Adipose tissue (tissue), 3 donors: ENCODE results near the gene ERP44. TPM values are rescaled to one million over a fixed set of nuclear protein-coding genes. Genes with fewer than 3 reads are reported as not detected.

ENCODE experiments used
- H3K27ac ChIP-seq: one replicate; pipeline ENCODE4 v1.5.1; 2013; ENCODE audit warnings: low read depth, low read length
- WGBS, 3 donors: extraction: QIAGEN DNeasy Blood & Tissue Kit; methylation state at CpG; one replicate each; pipeline ENCODE4 v1.1.7; 2013; 5-methylcytosine and 5-hydroxymethylcytosine counted together
- polyA plus RNA-seq, 3 donors: library from polyadenylated mRNA; stranded (reverse); fragments of 200-250 nt; gene quantifications; one replicate each; pipeline ENCODE4 v1.2.3, GENCODE V29; 2013
- donor health status: healthy with polysubstance abuse.
- donor health status: Bipolar disorder and iron deficiency.
- donor health status: healthy.

Gene ERP44
- polyA plus RNA-seq, 3 donors: 11.2 to 15.0 (median 14.1) TPM

DNA sequence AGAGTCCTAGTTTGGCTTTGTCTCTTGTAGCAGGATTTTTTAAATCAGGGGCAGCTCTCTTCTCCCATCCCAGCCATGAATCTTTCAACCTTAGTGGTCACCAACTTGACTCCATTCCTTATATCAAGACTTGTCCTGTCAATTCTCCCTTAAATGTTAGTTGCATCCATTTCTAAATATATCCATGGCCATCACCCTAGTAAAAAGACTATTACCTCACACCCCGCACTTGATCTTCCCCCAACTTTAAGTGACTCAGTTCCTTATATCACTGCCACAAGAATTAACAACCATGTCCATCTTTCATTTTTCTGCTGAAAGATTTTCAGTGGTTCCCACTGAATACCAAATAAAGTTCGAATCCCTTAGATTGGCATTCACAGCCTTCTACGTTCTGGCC, 125.3 kb downstream of the ERP44 start:
- WGBS, 3 donors: 95 to 97% (median 96%) methylated on average over 3 of the region's 3 CpGs
- no peak overlapping the region for H3K27ac ChIP-seq

DNA sequence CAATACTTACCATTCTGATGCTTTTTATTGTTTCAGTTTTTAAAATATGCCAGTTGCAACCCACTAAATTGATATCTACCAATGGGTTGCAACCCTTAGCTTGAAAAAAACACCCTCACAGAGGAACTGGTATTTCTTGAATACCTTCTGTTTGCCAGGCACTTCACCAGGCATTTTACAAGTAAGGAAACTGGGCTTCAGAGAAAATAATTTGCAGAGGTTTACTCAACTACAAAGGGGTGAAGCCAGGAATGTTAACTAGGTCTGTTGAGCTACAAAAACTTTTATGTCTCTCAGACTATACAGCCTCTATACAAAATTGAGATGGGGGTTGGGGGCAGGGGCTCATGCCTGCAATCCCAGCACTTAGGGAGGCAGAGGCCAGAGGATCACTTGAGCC, 127.4 kb downstream of the ERP44 start:
- H3K27ac ChIP-seq: no peak overlapping the region

DNA sequence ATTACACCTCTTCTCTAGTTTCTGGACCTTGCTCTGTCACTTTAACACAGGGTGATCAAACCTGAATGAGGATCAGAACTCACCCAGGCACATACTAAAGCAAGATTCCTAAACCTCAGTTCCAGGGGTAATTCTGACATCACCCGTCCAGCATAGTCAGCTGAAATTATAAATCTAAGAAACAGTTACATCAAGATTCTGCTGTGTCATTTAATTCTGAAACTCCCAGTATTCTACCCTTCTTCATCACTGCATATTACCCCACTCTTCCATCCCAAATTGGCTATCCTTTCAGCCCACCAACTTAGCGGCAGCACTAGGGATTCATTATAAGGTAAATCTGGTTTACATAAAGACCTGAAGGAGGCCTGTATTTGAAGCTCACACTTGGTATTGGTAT, 128.3 kb downstream of the ERP44 start:
- no peak overlapping the region for H3K27ac ChIP-seq
- 96 to 98% (median 96%) methylated on average over 2 of the region's 2 CpGs for WGBS, 3 donors

DNA sequence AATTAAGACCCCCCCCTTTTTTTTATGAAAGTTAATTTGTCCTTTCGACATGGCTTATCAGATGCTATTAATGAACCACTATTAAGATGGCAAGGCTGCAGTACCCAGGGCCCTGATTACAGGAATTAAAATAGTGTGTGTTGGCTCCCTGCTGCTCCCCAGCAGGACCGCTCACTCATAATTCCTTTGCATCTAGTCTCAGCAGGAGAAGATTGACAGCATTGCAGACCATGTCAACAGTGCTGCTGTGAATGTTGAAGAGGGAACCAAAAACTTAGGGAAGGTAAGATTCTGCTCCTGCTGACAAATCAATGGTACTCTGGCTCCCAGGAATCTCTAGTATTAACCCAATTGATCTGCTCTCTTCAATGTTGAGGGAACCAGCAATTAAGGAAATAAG, 131.3 kb downstream of the ERP44 start:
- no peak overlapping the region for H3K27ac ChIP-seq
- 74 to 97% (median 96%) methylated on average over 2 of the region's 2 CpGs for WGBS, 3 donors

DNA sequence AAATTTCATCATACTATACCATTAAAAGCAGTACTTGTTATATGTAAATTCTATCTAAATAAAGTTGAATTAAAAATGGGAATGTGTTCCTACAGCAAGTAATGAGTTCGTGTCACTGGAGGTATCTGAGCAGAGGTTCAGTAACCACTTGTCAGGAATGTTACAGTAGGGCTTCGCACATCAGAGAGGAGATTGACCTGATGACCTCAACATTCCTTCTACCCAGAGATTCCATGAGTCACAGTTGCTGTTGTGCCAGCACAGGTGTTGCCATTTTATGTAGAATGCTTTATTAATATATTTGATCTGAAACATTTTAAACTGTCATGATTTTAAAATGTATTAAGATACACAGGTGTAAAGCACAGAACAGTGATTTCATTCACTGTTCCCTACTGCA, 132.1 kb downstream of the ERP44 start:
- 71 to 88% (median 84%) methylated on average over 2 of the region's 2 CpGs for WGBS, 3 donors
- no peak overlapping the region for H3K27ac ChIP-seq

DNA sequence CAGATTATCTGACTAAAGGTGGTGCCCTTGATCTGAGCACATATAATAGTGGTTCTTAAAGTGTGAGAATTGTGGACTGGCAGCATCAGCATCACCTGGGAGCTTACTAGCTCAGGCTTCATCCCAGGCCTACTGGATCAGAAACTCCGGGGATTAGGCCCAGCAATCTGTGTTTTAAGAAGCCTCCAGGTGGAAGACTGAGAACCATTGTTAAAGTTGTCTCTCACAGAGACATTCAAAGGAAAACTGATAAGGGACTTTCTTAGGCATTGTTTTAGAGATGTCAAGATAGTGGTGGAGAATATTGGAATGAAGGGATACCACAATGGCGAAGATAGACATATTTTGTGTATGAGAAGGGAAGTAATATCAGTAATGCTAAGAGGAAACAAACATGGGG, 132.8 kb downstream of the ERP44 start:
- WGBS, 3 donors: 97 to 100% (median 99%) methylated on average over 2 of the region's 2 CpGs
- no peak overlapping the region for H3K27ac ChIP-seq

DNA sequence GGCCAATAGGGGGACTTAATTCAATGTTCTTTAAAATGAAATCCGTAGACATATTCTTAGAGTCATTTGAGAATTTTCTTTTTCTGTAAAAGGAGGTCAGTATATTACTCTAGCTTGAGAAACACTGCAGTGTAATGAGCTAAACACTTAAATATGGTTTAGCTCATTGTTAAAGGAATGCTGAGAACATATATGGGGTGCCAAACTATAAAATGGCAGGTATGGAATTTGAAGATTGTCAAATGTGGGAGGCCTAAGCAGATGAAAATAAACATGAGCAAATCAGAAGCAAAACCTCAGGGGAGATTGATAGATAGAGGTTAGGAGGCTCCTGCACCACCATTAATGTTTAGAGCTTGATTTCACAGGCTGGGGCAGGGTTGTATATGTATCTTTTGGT, 134.5 kb downstream of the ERP44 start:
- WGBS, 3 donors: 90 to 96% (median 95%) methylated on average over 1 of the region's 1 CpG
- H3K27ac ChIP-seq: no peak overlapping the region

DNA sequence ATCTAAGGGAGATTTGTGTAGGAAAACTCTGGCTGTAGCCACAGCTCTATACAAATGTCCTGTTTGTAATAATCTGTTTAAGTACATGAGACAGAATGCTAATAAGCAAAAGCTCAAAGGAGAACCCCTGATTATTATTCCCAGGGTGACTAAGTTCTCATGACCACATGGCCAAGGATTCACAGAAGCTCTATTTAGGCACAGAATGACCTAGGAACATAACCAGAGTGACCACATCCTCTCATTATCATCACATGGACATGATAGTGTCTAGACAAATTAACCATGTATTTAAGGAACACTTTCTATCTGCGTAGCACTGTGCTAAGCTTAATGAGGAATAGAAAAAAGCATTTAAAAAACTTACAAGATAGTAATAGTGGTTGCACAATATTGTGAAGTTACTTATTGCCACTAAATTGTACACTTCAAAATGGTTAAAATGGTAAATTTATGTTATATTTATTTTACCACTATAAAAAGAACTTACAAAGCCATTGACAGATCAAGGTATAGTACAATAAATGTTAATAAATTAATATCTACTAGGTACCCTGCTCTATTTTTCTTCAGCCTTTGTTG, 136.0 kb downstream of the ERP44 start:
- no peak overlapping the region for H3K27ac ChIP-seq
- WGBS, 3 donors: 91 to 94% (median 92%) methylated on average over 1 of the region's 1 CpG

DNA sequence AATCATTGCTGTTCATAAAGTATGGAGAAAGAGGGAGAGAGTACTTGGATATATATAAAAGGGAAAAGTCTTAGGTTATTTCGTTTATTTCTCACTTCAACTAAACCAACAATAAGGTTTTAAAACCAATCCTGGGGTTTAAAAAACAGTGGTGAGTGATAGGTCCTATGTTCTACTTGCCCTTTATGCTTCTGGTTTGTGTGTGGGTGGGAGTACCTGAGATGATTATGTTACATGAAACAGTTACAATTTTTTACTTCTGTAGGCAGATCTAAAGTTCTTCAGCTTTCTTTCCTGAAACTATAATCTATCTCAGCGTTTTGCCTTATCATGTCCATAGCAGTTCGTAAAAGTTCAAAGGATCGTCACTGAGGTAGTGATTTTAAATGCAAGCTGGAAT, 143.2 kb downstream of the ERP44 start:
- H3K27ac ChIP-seq: no peak overlapping the region
- 83 to 90% (median 88%) methylated on average over 4 of the region's 4 CpGs for WGBS, 3 donors

DNA sequence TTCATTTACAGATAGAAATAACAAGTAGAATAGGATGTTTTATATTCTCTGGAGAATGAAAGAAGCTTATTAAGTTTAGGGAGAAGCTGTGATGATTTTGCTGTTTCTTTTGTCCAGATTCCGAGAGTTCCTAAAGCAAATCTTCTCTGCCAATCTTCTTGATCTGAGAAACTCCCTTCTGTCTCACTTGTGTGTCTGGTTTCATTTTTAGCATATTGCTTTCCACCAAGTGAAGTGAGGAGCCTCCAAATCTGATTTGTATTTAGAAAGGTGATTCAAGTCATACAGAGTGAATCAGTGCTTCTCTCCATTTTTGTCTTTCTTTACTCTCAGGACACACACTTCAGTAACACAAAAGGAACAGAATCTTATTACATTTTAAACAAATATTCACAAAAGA, 144.0 kb downstream of the ERP44 start:
- 71 to 94% (median 83%) methylated on average over 1 of the region's 1 CpG for WGBS, 3 donors

DNA sequence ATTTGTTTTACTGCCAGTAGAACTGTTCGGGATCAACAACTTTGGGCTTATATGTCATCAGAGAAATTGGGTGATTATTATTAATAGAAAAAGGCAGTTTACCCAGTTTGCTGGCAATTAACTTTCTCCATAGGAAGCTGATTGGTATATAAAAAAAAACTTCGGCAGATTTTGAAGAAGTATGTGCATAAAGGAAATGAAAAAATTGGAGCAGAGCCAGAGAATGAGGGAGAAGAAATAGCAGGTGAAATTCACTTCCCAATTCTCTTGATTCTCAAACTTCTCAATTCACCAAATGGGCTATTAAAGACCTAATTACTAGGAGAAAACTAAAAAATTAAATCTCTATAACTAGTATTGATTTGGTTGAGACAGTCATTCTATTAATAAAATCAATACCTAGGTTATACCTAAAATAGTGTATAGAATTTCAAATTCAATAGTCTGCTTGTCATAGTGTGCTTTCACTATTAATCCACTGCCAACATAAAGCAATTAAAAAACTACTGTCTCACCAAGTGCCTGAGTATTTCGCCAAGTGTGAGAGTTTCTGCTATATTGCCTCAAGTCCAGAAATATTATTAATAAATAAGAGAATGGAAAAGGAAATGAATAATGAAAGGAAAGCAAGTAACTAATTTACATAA, 144.8 kb downstream of the ERP44 start:
- WGBS, 3 donors: 73 to 84% (median 76%) methylated on average over 3 of the region's 3 CpGs
- H3K27ac ChIP-seq: no peak overlapping the region

More for the DNA sequence above, 144.0 kb downstream of the ERP44 start:
- H3K27ac ChIP-seq: no peak overlapping the region

DNA sequence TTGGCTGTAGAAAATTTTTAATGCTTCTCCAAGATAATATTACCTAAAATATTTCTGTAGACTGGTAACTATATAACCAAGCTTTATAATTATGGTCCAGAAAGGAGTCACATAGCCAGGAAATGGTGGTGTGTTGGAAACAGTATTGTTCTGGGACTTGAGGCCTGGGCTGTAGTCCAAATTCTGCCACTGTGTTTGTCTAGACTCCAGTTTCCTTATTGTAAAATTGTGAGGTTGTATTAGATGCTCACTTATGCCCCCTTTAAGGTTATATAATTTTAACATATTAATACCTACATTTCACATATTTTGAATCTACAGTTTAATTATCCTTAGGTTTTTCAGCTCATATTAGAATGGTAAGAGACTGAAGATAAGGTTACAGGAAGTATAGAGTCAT, 149.9 kb downstream of the ERP44 start:
- H3K27ac ChIP-seq: no peak overlapping the region

DNA sequence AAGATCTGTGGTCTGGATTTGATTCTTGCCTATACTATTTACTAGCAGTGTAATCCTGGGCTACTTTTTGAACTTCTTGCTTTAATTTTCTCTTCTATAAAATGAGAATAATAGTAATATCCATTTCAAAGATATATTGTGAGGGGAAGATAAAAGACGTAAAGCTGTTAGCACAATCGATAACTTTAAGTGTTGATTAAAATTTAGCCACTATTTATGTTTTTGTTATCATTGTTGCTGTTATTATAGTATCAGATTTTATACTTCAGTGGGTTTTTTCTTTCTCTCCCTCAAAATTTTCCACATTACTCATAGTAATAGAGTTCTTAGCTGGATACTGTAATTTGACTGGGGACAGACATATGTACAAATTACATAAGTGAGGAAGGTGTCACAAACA, 150.3 kb downstream of the ERP44 start:
- 88 to 98% (median 97%) methylated on average over 2 of the region's 2 CpGs for WGBS, 3 donors
- no peak overlapping the region for H3K27ac ChIP-seq

DNA sequence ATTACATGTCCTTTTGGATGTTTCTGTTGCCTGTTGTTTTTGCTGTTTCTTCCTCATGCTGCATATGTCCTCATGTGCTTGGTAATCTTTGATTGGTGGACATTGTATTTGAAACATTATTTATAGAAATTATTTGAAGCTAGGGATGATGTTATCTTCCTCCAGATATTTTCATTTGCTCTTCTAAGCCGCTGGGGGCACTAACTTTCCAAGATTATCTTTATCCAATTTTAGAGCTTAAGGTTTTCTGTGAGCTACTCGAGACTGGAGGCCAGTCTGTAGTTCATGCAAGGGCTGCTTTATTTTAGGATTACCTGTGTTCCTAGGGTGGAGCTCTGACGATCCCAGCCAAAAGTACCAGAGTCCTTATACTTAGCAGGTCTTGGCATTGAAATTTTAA, 151.4 kb downstream of the ERP44 start:
- H3K27ac ChIP-seq: no peak overlapping the region
- WGBS, 3 donors: 77 to 88% (median 85%) methylated on average over 3 of the region's 3 CpGs

DNA sequence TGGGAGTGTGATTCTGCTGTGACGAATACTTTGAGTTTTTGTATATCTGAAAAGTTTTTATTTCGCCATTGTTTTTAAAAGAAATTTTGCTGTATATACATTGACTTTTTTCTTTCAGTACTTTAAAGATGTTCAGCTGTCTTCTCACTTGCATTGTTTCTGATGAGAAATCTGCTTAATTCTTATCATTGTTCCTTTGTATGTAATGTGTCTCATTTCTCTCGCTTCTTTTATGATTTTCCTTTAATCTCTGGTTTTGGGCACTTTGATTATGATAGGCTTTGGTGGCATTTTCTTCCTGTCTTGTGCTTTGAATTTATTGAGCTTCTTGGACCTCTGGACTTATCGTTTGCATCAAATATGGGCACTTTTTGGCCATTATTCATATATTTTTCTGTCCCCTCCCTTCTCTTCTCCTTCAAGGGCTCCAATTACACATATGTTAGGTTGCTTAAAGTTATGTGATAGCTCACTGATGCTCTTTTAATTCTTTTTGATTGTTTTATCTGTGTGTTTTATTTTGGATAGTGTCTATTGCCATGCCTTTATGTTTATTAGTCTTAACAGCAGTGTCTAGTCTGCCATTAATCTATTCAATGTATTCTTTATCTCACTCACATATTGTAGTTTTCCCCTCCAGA, 161.7 kb downstream of the ERP44 start:
- 97 to 98% (median 98%) methylated on average over 4 of the region's 4 CpGs for WGBS, 3 donors
- H3K27ac ChIP-seq: no peak overlapping the region

DNA sequence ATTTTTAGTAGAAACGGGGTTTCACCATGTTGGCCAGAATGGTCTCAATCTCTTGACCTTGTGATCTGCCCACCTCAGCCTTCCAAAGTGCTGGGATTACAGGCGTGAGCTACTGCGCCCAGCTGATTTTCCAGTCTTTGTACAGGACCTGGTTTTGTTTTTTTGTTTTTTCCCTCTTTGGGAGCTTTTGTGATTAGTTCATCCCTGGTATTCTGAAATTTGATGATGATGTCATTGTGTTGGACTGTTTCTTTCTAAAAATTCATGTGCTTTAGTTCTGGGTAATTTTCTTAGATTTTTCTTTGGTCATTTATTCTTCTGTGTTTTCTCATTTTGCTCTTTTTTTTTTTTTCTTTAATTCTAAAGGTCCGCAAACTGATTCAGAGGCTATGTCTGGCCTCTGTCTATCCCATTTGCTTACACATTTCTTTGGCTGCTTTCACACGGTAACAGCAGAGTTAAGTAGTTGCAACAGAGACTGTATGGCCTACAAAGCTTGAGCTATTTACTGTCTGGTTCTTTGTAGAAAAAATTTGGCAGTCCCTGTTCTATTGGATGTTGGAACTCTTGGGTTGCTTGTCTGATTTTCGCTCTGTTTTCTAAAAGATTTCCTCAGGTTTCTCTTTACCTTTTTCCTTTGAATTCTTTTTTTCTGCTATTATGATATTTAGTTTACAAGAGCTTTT, 167.5 kb downstream of the ERP44 start:
- WGBS, 3 donors: 92 to 99% (median 93%) methylated on average over 6 of the region's 6 CpGs
- H3K27ac ChIP-seq: no peak overlapping the region

DNA sequence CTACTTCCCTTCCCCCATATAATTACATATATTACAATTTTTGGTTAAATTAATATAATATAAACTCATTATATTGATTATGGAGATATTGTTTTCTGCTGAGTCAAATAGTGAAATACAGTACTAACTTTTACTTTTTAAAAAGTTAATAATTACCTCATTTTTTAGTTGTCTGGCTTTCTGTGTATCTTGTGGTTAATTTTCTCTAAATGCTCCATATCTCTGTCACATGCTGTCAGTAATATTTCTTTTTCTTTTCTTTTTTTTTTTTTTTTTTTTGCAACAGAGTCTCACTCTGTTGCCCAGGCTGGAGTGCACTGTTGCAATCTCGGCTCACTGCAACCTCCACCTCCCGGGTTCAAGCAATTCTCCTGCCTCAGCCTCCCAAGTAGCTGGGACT, 169.1 kb downstream of the ERP44 start:
- H3K27ac ChIP-seq: no peak overlapping the region
- WGBS, 3 donors: 96 to 100% (median 97%) methylated on average over 2 of the region's 2 CpGs
